A673 (cell line): ENCODE results near the gene MAN2B2.

Experiments
- CTCF ChIP-seq: fragments of 300-800, 200-600 bp; sonication (generic); conservative IDR thresholded peaks from 2 replicates; pipeline ENCODE4 v1.5.1; 2017; ENCODE audit warnings: low read depth, mild to moderate bottlenecking, antibody characterized with exemption, low read length, moderate library complexity, mixed read lengths
- EZH2 ChIP-seq: fragments of 200-600 bp; sonication (generic); IDR thresholded peaks from 2 replicates; pipeline ENCODE4 v1.6.1; 2017; ENCODE audit warnings: borderline replicate concordance, low read depth, mild to moderate bottlenecking, mixed read lengths, antibody characterized with exemption, low read length; ENCODE audit not compliant: poor library complexity, severe bottlenecking

GRCh38 chr4:6616087-6616995 lies 41.4 kb downstream of the MAN2B2 start:
- TF ChIP-seq EZH2 (no peak), CTCF (no peak)
